Activated T-helper 2 cell treated with anti-CD3 and anti-CD28 coated beads, Interferon-gamma antibody, Interleukin-2, Interleukin-4, amounts not matched to agents 10 μg/mL and 5 μg/mL and 100 μg/mL, durations not matched to agents 14 hours and 24 hours and 36 hours (primary cell): Measurements from ENCODE around the gene KIF11. TPM values are rescaled to one million over a fixed set of nuclear protein-coding genes. Genes with fewer than 3 reads are reported as not detected.
"Not testable (repeated sequence)": the region's sequence is repeated elsewhere in the genome, so short reads cannot be mapped to it uniquely, and the experiment has no call there.

Experiments
- DNase-seq: peaks from one replicate; pipeline ENCODE4 v3.0.0; 2021; ENCODE audit warnings: low spot score
- H3K27ac Mint-ChIP-seq: one replicate; pipeline ENCODE4 v1.8.0; 2021; ENCODE audit warnings: mixed read lengths
- H3K27me3 Mint-ChIP-seq: one replicate; pipeline ENCODE4 v1.8.0; 2021; ENCODE audit warnings: low read depth, mixed read lengths
- H3K36me3 Mint-ChIP-seq: one replicate; pipeline ENCODE4 v1.8.0; 2021; ENCODE audit warnings: low read depth, mixed read lengths
- H3K4me1 Mint-ChIP-seq: one replicate; pipeline ENCODE4 v1.8.0; 2021; ENCODE audit warnings: low read depth, mixed read lengths
- H3K4me3 Mint-ChIP-seq: one replicate; pipeline ENCODE4 v1.8.0; 2021; ENCODE audit warnings: low read depth, mild to moderate bottlenecking, moderate library complexity, mixed read lengths
- H3K9me3 Mint-ChIP-seq: one replicate; pipeline ENCODE4 v1.8.0; 2021; ENCODE audit warnings: mixed read lengths
- intact Hi-C: fragments of 100-400 bp; cut with micrococcal nuclease; formaldehyde crosslinking; loops from one replicate; pipeline ENCODE4 v1.15.1; 2023
- total RNA-seq: library from RNA; stranded (reverse); gene quantifications from 2 replicates; pipeline ENCODE4 v1.2.3, GENCODE V29; 2022

The KIF11 gene
- total RNA-seq, 1 donor from 2014 or later: 44.9 TPM

DNA sequence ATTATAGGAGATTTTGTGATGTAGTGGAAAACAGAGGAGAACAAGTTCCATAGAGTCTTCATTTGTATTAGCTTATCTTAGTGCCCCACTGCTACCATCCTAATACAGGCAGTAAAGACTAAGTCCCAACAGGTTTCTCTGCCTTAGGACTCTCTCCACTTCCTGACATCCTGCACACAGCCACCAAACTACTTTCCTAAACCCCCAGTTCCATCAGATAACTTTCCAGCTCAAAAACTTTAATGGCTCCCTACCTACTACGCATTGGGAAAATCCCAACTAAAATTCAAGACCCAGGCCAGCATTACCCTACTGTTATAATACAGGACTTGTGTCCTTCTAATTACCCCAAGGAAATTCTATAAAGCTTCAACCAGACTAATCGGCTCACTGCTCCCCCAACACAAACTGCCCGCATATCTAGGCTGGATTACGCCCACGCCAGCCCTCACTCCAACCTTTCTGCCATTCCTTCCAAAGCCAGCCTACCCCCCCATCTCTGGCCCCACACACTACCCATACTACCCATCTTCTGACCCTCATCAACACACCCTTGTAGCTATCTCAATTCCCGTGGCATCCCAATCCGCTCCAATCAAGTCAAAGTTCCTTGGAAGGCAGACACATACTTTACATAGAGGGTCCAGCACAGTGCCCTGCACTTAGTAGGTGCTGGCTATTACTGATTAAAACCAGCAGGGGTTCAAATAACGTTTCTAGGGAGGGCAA is 20.4 kb upstream of the KIF11 start:
- H3K27me3 Mint-ChIP-seq: peaks cover 2% of the 10 kb centered on the region
- intact Hi-C loops: loop anchor here (2.0 to 5.0 kb wide), 2 partner anchors 28 to 280 kb away; partner anchors contain the start of genes CPEB3 and MARCHF5
- peak overlapping the region; percentile 37 for H3K27ac Mint-ChIP-seq
- H3K4me3 Mint-ChIP-seq: peak overlapping the region; percentile 68
- H3K4me1 Mint-ChIP-seq: peaks cover 35% of the 10 kb centered on the region
- peaks cover 28% of the 10 kb centered on the region for H3K36me3 Mint-ChIP-seq
- no peaks in the 10 kb centered on the region for H3K9me3 Mint-ChIP-seq
- DNase-seq: no peak

DNA sequence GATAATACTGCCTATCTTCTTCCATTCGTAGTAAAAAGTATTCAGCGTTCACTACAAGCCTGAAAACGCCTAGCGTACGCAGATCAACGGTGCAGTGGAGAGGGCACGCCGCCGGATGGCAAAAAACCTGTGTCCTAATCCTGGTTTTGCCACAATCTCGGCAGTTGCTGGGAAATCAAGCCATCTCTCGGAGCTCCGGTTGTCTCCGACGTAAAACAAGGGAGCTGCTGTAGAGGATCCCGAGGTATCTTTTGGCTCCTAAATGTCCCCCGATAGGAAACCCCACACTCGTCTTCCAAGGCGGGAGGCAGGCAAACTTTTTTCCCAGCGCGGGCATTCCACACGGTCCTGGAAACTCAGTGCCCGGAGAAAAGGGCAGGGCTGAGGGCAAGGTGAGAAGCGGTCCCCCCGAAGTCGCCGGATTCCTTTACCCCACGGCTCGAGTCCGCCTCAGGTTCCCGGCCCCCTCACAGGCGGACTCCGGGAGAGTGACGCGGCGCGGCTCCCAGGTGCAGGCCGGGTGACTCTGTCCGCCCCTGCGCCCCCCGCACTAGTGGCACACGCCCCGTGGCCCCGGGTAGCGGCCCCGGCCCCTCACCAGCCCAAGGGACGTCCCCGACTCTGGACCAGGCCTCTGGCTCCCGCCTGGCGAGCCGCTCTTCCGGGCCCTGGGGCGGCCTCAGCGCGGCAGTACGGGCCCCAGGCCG is 19.7 kb upstream of the KIF11 start:
- Mint-ChIP-seq H3K4me1 (peaks cover 31% of the 10 kb centered on the region), H3K36me3 (peaks cover 24% of the 10 kb centered on the region), H3K4me3 (peak overlapping the region; percentile 68), H3K9me3 (no peaks in the 10 kb centered on the region), H3K27ac (peak overlapping the region; percentile 33), H3K27me3 (peaks cover 2% of the 10 kb centered on the region)
- intact Hi-C loops: loop anchor here (2.0 to 5.0 kb wide), 2 partner anchors 28 to 281 kb away; partner anchors contain the start of genes CPEB3 and MARCHF5
- peak; percentile 22 for DNase-seq

DNA sequence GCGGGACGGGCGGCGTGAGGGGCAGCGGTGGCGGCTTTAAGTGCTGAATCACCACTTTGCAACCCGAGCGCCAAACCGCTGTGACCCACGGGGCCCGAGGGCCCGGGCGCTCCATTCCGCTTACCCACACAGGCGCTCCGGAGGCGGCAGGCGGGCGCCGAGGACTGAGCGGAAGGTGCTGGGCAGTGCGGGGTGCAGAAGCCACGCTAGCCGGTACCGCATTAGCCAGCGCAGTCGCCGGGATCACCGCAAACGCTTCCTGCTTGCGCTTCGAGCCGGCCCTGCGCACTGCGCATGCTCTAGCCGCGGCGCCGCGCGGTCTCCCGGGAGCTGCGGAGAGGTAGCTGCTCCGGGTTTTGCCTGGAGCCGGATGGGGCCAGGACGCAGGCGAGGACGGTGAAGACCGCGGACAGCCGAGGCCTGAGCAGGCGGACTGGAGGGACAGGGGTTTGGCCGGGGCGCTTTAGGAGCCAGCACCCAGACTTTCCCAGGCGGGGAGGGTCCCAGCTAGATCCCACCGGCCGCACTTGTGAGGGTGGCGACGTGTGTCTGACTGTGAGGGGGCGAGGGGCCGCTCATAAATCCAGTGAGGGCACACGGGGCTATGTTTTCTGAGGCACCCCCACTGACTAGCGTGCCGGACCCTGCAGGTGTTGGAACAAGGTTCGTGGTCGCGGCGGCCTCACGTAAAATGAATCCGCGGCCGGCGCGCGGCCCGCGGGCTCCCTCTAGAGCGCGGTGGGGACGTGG is 19.0 kb upstream of the KIF11 start, which contains the start of gene IDE:
Gene IDE, minus strand, starts transcription at position 296 of the 750 bp plus-strand sequence. Its CDS starts 74 bp downstream, at position 222.
- Mint-ChIP-seq H3K27ac (peak within 1 kb of the TSS; percentile 87), H3K9me3 (no peaks in the 10 kb centered on the region), H3K4me1 (peaks cover 29% of the 10 kb centered on the region), H3K4me3 (peak within 1 kb of the TSS; percentile 68), H3K36me3 (peaks cover 21% of the 10 kb centered on the region), H3K27me3 (peaks cover 2% of the 10 kb centered on the region)
- intact Hi-C loops: loop anchor here (1.0 to 5.0 kb wide), 4 partner anchors 17 to 282 kb away; partner anchors contain the start of genes CPEB3 and MARCHF5
- peak; percentile 83 for DNase-seq

DNA sequence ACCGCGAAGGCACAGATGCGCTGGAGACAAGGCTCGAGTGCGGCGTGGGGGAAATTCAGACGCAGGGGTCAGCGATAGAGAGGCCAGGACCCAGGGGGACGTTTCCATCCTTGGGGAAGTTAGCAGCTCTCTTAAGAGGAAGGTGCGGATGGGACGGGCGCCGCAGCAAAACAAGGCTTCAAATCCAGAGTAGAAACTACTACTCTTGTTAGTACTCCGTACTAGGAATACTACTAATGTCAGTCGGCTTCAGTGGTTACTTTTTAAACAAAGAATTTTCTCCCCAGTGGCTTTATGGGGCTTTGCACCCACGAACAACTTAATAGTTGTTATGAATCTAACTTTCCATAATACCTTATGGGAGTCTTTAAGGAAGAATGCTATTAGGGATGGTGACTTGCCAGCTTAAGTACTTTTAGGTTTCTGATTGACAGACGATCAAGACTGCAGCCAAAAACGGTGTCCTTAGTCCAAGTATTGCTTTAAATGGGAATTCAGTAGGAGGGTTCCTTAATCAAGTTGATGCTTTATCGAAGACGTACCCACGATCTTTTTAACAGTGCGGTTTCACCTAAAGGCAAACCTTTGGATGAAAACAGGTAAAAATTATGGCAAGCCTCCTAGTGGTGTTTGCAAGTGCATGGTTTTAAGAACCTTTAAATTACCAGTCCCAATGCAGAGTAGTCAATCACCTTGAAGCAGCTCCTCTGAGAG is 18.2 kb upstream of the KIF11 start:
- Mint-ChIP-seq H3K27ac (peak overlapping the region; percentile 87), H3K36me3 (peaks cover 15% of the 10 kb centered on the region), H3K4me1 (peaks cover 27% of the 10 kb centered on the region), H3K27me3 (peaks cover 2% of the 10 kb centered on the region), H3K9me3 (no peaks in the 10 kb centered on the region), H3K4me3 (peak overlapping the region; percentile 68)
- no peak for DNase-seq
- intact Hi-C loops: loop anchor here (1.0 to 5.0 kb wide), 3 partner anchors 17 to 282 kb away; partner anchors contain the start of genes CPEB3 and MARCHF5

DNA sequence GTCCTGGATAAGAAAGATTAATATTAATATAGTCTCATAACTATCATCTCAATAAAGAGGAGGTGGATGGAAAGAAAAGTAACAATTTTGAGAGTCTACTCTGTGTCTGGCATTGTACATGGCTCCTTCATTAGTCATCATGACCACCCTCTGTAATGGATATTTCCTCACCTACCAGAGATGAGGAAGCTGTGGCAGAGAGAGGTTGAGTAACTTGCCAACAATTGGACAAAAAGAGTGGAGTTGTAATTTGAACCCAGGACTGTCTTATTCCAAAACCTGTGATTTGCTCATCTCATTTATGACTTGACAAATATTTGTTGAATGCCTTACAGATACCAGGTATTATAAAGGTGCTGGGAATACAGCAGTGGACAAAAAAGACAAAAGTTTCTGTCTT is 17.0 kb upstream of the KIF11 start:
- intact Hi-C loops: no loop called here
- H3K27ac Mint-ChIP-seq: no peak overlapping the region
- H3K4me1 Mint-ChIP-seq: peaks cover 24% of the 10 kb centered on the region
- H3K4me3 Mint-ChIP-seq: no peak overlapping the region
- no peak for DNase-seq
- H3K27me3 Mint-ChIP-seq: peaks cover 2% of the 10 kb centered on the region
- peaks cover 13% of the 10 kb centered on the region for H3K36me3 Mint-ChIP-seq
- H3K9me3 Mint-ChIP-seq: no peaks in the 10 kb centered on the region

DNA sequence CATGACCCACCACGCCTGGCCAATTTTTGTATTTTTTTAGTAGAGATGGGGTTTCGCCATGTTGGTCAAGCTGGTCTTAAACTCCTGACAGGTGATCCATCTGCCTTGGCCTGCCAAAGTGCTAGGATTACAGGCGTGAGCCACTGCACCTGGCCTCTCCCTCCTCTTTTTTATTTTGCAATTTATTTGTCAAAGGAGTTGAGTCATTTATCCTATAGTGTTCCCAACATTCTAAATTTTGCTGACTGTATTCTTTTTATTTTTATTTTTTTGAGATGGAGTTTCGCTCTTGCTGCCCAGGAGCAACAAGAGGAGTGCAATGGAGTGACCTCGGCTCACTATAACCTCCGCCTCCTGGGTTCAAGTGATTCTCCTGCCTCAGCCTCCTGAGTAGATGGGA is 10.6 kb upstream of the KIF11 start:
- H3K4me1 Mint-ChIP-seq, H3K27me3 Mint-ChIP-seq, H3K36me3 Mint-ChIP-seq, DNase-seq, H3K9me3 Mint-ChIP-seq, H3K4me3 Mint-ChIP-seq, H3K27ac Mint-ChIP-seq, intact Hi-C loops: not testable (repeated sequence)

DNA sequence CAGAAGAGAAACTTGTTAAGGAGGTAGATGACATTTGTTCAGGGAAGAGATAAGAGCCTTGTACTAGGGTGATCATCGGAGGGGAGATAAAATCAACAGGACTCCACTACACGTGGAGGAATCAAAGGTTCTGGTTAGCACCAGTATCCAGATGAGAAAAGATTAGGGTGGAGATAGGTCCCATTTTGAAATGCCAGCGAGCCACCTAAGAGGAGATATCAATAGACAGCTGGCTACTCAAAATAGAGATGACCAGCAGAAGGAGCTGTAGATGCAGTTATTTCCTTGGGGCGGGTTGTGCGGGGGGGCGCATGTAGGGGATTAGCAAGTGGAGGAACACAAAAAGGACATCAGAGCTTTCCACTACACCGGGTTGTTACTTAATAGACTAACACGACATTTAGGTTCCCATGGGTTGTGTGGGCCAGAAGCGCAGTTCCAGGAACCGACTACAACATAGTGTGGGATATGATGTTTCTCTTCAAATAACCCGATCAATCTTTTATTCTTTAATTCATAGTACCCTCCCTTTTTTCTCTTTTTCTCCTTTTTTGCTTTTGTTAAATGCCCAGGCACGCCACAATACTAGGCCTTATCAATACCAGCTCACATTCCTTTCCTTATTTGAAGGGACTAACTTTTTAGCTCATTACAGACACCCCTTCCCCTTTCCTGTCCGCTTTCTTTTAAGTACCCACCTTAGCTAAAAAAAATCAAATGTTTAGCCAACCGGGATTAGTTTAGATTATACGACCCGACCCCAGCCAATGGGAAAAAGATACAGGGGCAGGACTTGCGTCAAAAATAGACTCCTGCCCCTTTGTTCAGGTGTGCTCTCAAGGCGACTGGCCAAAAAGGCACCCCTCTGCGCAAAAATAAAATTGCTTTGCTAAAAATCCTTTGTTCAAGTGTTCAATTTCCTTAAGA is 2.0 kb upstream of the KIF11 start:
- Mint-ChIP-seq H3K9me3 (no peaks in the 10 kb centered on the region), H3K27me3 (no peaks in the 10 kb centered on the region), H3K36me3 (peaks cover 5% of the 10 kb centered on the region), H3K4me1 (peaks cover 33% of the 10 kb centered on the region), H3K4me3 (peak overlapping the region; percentile 91), H3K27ac (peak overlapping the region; percentile 100)
- no peak for DNase-seq
- intact Hi-C loops: loop anchor here (1.0 to 10.0 kb wide), 6 partner anchors 17 to 914 kb away; partner anchors contain the start of genes CPEB3, EXOC6, IDE and MARCHF5

DNA sequence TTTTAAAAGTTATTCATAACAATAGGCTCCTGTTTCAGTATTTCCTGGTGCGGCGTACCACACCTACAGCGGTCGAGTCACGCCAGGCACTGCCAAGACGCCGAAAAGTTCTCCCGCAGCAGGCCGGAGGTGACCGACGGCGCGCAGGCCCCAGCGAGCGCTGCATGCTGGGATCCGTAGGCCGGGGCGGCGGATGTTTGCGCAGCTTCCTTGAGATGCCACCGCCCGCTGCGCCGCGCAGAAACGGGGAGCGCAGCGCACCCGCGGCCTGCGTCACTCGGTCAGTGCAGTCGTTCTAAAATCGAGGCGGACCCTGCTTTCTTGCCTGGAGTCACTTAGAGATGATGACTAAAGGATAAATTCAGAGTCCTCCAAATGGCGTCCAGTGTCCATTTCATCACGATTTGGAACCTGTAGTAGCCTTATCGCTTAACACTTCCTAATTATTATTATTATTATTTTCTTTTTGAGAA is 1.3 kb upstream of the KIF11 start:
- Mint-ChIP-seq H3K4me1 (peaks cover 38% of the 10 kb centered on the region), H3K9me3 (no peaks in the 10 kb centered on the region), H3K36me3 (peaks cover 5% of the 10 kb centered on the region), H3K27me3 (no peaks in the 10 kb centered on the region), H3K4me3 (peak overlapping the region; percentile 91), H3K27ac (peak overlapping the region; percentile 100)
- peak; percentile 90 for DNase-seq
- intact Hi-C loops: loop anchor here (1.0 to 10.0 kb wide), 7 partner anchors 17 to 913 kb away; partner anchors contain the start of genes CPEB3, EXOC6, IDE and MARCHF5

DNA sequence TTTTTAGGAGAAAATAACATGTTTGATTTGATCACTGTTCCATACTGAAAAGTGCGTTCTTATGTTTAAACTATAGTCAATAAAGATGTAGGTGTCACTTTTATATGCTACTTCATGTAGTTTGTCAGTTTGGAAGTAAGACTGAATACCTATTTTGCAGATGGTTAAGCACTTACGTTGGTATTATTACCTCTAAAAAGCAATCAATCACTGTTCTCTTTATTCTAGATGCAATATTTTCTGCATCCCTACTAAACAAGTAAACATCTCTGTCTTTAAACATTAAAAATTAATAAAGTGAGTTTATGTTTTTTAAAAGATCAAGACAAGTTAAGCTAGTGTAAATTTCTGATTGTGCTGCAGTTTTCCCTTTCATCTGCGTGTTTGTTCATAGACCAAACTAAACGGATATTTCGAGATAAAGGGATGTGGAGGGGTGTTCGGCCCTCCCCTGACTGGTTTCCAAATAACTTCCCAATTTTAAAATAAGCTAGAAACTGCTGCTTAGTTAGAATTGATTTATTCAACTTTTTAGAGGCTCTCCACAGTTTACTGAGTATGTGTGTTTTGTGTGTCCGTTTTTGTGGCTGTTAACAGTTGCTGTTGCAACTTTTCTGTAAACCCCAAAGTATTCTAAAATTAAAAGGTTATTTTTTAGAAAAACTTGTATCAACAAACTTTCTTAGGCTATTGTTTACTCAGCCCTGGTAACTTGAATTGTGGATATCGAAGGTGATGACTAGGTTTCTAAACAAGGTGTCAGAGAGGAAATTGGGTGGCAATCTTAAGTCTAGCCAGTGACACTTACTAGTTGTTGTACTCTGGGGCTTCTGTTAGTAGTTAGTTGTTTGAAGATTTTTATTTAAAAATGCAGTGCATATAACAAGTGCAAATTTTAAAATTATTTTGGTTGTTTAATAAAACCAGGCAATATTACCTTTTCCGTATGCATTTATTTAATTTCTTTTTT is 974 bp downstream of the KIF11 start:
- DNase-seq: no peak
- H3K27me3 Mint-ChIP-seq: no peaks in the 10 kb centered on the region
- H3K4me1 Mint-ChIP-seq: peaks cover 57% of the 10 kb centered on the region
- intact Hi-C loops: loop anchor here (1.0 to 10.0 kb wide), 6 partner anchors 8 to 911 kb away; partner anchors contain the start of gene EXOC6
- H3K27ac Mint-ChIP-seq: peak overlapping the region; percentile 100
- H3K9me3 Mint-ChIP-seq: no peaks in the 10 kb centered on the region
- H3K4me3 Mint-ChIP-seq: peak overlapping the region; percentile 91
- H3K36me3 Mint-ChIP-seq: peaks cover 17% of the 10 kb centered on the region

DNA sequence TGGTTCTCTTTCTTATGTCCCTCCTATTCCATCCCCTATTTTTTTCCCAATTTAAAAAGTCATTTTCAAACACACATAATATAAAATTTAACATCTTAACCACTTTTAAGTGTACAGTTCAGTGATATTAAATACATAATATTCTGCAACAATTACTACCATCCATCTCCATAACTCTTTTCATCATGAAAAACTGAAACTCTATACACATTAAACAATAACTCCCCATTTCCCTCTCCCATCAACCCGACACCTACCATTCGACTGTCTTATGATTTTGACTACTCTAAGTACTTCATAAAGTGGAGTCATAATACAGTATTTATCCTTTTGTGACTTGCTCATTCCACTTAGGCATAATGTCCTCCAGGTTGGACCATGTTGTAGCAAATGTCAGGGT is 2.6 kb downstream of the KIF11 start:
- DNase-seq: no peak
- Mint-ChIP-seq H3K27me3 (no peaks in the 10 kb centered on the region), H3K9me3 (no peaks in the 10 kb centered on the region), H3K27ac (peak overlapping the region; percentile 51), H3K36me3 (peaks cover 19% of the 10 kb centered on the region), H3K4me3 (peak overlapping the region; percentile 91), H3K4me1 (peaks cover 53% of the 10 kb centered on the region)
- intact Hi-C loops: loop anchor here (10.0 kb wide), 1 partner anchor 909 kb away; no protein-coding TSS in a partner anchor
